Peyer's patch (tissue), 4 donors: ENCODE results near the gene ETV5.

ENCODE experiments used
- CTCF ChIP-seq, 6 experiments: fragments of 450-650 bp in 4 of 6; fragments of 200-600 bp in 2 of 6; sonication (generic) in 1 of 6; IDR thresholded peaks; one replicate each; pipeline ENCODE4 v1.5.1; 2017 to 2019; ENCODE audit warnings: antibody characterized with exemption in 6 of 6, mild to moderate bottlenecking in 3 of 6, moderate library complexity in 1 of 6
- POLR2A ChIP-seq, 2 donors: fragments of 450-650 bp; IDR thresholded peaks; one replicate each; pipeline ENCODE4 v1.5.1; 2017; ENCODE audit warnings: antibody characterized with exemption in 2 of 2, mild to moderate bottlenecking in 2 of 2, moderate library complexity in 2 of 2

DNA sequence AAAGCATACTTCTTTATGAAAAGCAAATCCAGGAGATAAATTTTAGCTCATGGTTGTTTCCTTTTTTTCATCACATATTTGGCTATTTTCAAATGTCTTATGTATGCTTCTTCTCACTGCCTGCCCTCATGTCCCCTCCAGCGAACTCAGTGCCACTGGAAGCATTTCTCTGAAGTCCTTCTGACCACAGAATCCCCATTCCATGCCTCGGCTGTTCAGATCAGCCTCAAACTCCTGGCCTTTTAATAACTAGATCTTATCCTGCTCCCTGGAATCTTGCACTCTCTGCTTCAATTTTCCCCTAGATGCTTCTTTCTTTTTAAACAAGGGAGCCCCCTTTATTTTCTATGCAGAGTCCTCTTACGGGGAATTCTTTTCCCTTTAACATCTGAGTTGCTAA, 10.1 kb downstream of the ETV5 start:
- TF ChIP-seq CTCF (IDR thresholded peaks at IDR 0.05): no peak
- TF ChIP-seq POLR2A (IDR thresholded peaks at IDR 0.05): no peak
